ENCODE data around the gene MAP1LC3A. TPM values are rescaled to one million over a fixed set of nuclear protein-coding genes. Genes with fewer than 3 reads are reported as not detected.
"Not testable (repeated sequence)": the region's sequence is repeated elsewhere in the genome, so short reads cannot be mapped to it uniquely, and the experiment has no call there.

MAP1LC3A gene
- polyA plus RNA-seq (ENCODE audit: insufficient read length): 14.2 TPM
- long read RNA-seq, donor 1, transcript MAP1LC3A-201 (4 exons, 1,574 nt): major isoform, 35 of 56 reads
- long read RNA-seq, donor 1, transcript MAP1LC3A-203 (5 exons, 698 nt): minor isoform, 6 of 56 reads
- long read RNA-seq, donor 1, partial matches to known transcripts: 14 of 56 reads
- long read RNA-seq, donor 1, other reads (novel, unspliced or antisense): 0 of 56 reads
- long read RNA-seq, donor 2, transcript MAP1LC3A-201 (4 exons, 1,574 nt): major isoform, 28 of 40 reads
- long read RNA-seq, donor 2, partial matches to known transcripts: 11 of 40 reads
- long read RNA-seq, donor 2, other reads (novel, unspliced or antisense): 0 of 40 reads
- long read RNA-seq, donor 3, transcript MAP1LC3A-201 (4 exons, 1,574 nt): major isoform, 12 of 23 reads
- long read RNA-seq, donor 3, partial matches to known transcripts: 8 of 23 reads
- long read RNA-seq, donor 3, other reads (novel, unspliced or antisense): 0 of 23 reads
- long read RNA-seq, donor 4, partial matches to known transcripts: 5 of 8 reads
- long read RNA-seq, donor 4, other reads (novel, unspliced or antisense): 0 of 8 reads
- long read RNA-seq, donor 5, transcript MAP1LC3A-201 (4 exons, 1,574 nt): major isoform, 40 of 54 reads
- long read RNA-seq, donor 5, partial matches to known transcripts: 12 of 54 reads
- long read RNA-seq, donor 5, other reads (novel, unspliced or antisense): 0 of 54 reads
- long read RNA-seq, donor 6, transcript MAP1LC3A-201 (4 exons, 1,574 nt): major isoform, 25 of 29 reads
- long read RNA-seq, donor 6, partial matches to known transcripts: 0 of 29 reads
- long read RNA-seq, donor 6, other reads (novel, unspliced or antisense): 0 of 29 reads
- long read RNA-seq, donor 7, transcript MAP1LC3A-201 (4 exons, 1,574 nt): major isoform, 28 of 30 reads
- long read RNA-seq, donor 7, partial matches to known transcripts: 0 of 30 reads
- long read RNA-seq, donor 7, other reads (novel, unspliced or antisense): 0 of 30 reads
- long read RNA-seq, donor 8, transcript MAP1LC3A-201 (4 exons, 1,574 nt): major isoform, 12 of 19 reads
- long read RNA-seq, donor 8, transcript MAP1LC3A-203 (5 exons, 698 nt): minor isoform, 6 of 19 reads
- long read RNA-seq, donor 8, partial matches to known transcripts: 0 of 19 reads
- long read RNA-seq, donor 8, other reads (novel, unspliced or antisense): 0 of 19 reads

DNA sequence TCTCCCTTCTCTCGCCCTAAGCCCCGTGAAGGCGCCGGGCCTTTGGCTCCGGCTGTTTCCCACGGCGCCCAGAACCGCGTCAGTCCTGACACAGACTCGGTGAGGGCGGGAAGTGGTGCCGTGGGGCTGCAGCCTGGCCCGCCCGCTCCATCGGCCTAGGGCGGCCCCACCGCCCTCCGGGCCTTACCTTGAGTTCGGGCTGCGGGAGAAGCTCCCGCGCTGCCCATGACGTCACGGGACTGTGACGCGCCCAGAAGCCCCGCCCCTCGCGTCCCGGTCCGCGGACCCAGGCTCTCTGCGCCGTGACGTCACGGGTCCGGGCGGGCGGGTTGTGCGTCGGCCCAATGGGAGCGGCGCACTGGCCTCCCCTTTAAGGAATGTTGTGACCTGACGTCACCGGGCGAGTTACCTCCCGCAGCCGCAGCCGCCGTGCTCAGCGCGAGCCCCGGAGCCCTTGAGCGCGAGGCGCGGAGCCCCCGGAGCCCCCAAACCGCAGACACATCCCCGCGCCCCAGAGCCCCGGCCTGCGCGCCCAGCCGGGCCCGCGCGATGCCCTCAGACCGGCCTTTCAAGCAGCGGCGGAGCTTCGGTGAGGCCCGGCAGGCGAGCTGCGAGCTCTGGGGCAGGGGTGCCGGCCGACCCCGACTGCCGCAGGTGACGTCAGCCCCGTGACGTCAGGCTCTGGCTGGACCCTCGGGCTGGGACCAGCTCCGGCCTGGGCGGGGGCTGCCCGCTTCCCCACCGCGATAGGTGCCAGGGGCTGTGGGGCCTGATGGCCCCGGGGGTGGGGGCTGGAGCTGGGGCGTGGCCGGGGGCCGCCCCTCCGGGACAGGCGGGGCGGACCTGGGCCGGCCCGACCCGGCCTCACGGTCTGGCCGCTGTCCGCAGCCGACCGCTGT is at the start of gene MAP1LC3A:
Gene MAP1LC3A (plus strand): TSS at position 399 of the 899 bp plus-strand sequence. CDS start 151 bp downstream, at position 550.
- peak; percentile 88 for DNase-seq

GRCh38 chr20:34510575-34510974 is 47.9 kb upstream of the MAP1LC3A start:
- no peak for DNase-seq

- no peak for DNase-seq
These were observed 46.6 kb upstream of the MAP1LC3A start for GRCh38 chr20:34511891-34512265.

DNA sequence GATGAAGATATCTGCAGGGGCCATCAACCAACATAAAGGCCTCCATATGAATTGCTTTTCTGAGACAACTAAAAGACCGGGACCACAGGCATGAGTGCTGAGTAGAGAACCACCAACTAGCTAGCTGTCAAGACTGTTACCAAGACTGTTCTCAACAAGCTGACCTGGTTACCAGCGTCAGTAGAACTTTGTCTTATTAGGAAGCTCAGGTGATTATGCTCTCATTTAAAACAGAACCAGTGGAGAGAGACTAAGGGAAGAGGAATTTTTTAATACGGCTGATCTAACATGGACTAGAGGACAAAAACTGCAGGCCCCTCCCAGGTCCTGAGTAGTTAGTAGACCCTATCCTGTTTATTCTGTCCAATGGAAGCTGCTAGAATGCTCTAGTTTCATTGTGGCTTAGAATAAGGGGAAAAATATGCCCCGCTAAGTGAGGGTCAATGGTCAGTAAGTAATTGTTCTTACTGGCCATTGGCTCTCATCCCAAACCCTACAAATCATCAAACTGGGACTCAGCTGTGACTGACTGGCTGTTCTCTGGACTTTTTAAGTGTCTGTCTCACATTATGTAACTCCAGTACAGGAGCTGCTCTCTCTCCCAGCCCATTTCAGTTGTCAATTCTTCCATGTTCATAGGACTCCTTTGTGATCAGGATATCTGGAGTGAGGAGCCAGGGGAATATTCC is 46.1 kb upstream of the MAP1LC3A start:
- no peak for DNase-seq

DNA sequence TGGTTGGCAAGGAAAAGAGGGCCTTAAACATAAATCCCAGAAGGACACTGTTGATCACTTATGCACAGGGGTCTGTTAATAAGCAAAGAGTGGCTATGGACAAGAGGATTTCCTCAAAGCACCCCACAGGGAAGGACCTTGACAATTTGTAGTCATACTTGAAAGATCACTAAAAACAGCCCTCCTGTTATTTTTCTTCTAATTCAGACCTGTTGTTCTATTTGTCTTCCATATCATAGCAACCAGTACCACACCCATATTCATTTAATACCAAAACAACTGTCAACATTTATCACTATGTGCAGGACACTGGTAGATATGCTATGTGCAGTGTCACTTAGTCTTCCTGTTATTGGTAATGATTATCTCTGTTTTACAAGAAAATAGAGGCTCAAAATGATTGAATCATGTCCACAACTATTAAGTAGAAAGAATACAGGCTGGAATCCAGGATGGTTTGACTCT is 45.5 kb upstream of the MAP1LC3A start:
- no peak for DNase-seq

GRCh38 chr20:34514034-34514433 is 44.5 kb upstream of the MAP1LC3A start:
- not testable (repeated sequence) for DNase-seq

DNA sequence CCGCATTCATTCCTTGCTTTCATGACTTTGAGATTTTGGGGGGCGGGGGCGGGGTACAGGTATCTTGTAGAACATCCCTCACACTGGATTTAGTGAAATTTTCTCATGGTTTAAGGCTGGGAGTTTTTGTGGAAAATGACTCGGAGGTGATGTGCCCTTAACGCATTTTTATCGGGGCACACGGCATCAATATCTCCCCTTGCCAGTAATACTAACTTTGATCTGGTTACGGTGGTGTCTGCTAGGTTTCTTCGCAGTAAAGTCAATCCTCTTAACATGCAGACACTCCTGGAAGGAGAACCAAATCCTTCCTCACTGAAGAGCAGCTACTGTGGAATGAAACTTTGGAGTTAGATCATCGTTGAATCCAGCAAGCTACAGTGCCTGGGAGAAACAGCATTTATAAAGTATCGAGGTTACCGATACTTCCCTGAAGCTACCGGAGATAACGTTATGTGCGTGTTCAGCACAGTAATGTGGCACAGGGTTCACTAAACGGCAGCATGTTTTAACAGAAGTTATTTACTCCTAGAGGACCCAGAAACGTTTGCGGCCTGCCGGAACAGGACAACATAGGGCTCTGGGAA is 43.5 kb upstream of the MAP1LC3A start:
- DNase-seq: peak; percentile 10

DNA sequence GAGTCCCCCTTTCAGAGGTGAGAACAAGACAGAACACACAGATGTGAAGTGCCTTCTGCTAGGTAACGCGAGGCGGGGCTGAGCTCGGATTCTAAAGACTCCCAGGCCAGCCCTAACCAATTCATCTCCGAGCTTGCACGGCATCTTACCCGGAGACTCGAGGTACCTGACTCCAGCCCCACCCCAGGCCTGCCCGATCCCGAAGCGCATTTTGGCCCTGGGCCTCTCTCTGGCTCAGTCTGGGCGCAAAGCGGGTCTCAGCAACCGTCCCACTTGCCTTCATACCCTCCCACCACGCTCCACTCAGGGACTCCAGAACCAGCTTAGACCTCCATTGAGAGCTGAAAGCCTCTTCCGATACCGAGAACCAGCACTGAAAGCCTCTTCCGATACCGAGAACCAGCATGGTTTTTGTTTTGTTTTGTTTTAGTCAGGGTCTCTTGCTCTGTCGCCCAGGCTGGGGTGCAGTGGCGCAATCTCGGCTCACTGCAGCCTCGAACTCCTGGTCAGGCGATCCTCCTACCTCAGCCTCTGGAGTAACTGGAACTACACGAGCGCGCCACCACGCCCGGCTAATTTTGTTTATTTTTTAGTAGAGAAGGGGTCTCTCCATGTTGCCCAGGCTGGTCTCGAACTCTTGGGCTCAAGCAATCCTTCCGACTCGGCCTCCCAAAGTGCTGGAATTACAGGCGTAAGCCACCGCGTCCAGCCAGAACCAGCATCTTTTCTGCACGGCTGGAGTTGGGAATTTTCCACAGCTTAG is 42.9 kb upstream of the MAP1LC3A start:
- DNase-seq: peak; percentile 58

- peak; percentile 98 for DNase-seq
These were observed 42.0 kb upstream of the MAP1LC3A start, which contains the start of gene DYNLRB1 for GRCh38 chr20:34516247-34517113. Gene DYNLRB1, plus strand, starts transcription at chr20:34516422. Its CDS starts 37 bp downstream, at chr20:34516459.

DNA sequence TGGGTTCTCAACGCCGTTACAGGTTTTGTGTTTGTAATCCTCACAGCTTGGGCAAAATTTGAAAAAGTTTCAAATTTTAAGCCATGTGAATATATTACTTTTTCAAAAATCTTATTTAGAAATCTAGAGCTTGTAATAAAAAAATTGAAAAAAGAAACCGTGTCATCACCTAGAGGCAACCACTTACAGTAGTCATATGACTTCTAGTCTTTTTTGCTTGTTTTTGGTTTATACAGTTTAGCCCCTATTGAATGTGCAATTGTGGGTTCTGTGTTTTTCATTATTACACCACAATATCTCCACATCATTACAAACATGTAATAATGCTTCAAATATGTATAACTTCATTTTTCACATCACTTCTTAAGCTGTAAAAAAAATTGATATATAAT is 41.4 kb upstream of the MAP1LC3A start:
- no peak for DNase-seq

- DNase-seq: not testable (repeated sequence)
These were observed 39.7 kb upstream of the MAP1LC3A start for GRCh38 chr20:34518863-34519262.

- DNase-seq: not testable (repeated sequence)
These were observed 38.7 kb upstream of the MAP1LC3A start for GRCh38 chr20:34519841-34520240.

- DNase-seq: no peak
These were observed 35.3 kb upstream of the MAP1LC3A start for GRCh38 chr20:34522969-34523871.

- DNase-seq: no peak
These were observed 34.1 kb upstream of the MAP1LC3A start for GRCh38 chr20:34524426-34524825.

DNA sequence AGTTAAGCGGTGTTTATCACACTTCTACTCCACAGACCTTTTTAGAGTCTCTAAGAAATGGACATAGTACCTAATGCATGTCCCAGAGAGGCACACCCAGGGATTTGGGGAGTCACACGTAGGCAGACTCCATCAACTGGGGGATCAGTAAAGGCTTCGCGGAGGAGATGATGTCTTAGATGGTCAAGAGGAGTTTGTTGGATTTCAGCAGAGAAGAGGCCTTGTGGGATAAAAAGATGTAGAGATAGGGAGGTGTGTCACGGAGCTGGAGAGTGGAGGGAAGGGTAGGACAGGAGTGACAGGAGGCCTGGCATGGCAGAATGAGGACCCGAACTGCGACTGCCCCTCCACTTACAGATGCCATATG is 33.2 kb upstream of the MAP1LC3A start:
- DNase-seq: no peak

- DNase-seq: no peak
These were observed 32.7 kb upstream of the MAP1LC3A start for GRCh38 chr20:34525709-34526416.
